Lower leg skin (tissue), 3 donors: ENCODE data around the gene SEPTIN2.

Source experiments
- CTCF ChIP-seq, 3 donors: fragments of 450-650 bp; IDR thresholded peaks; one replicate each; pipeline ENCODE4 v1.5.1; 2016; ENCODE audit warnings: antibody characterized with exemption in 3 of 3, mild to moderate bottlenecking in 3 of 3, moderate library complexity in 2 of 3
- POLR2A ChIP-seq, 2 donors: fragments of 450-650 bp; IDR thresholded peaks; one replicate each; pipeline ENCODE4 v1.6.1; 2016 to 2017; ENCODE audit warnings: antibody characterized with exemption in 2 of 2, mild to moderate bottlenecking in 1 of 2, moderate library complexity in 1 of 2

DNA sequence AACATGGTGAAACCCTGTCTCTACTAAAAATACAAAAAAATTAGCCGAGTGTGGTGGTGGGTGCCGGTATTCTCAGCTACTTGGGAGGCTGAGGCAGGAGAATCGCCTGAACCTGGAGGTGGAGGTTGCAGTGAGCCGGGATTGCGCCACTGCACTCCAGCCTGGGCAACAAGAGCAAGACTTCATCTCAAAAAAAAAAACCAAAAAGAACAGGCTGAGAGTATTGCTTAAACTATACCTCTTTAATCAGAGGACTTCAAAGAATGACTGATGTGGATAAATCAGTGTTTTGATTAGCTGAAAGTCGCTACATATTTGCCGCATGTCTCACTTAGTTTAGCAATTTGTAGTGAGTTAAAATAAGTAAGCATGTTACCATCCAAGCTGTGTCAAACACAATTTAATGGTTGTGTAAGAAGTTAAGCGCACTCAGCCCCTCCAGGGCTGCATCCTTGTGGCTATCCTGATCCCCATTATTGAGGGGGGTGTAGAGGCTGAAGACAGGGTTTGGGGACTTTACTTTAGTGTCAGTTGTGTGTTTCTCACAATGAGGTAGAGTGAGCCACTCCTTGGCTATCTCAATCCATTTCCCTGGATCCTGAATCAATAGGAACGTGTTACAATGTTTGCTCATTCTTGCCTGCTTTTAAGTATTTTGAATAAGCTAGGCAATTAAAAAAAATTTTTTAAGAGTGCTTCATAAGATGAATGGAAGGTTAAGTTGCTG, 29.4 kb downstream of the SEPTIN2 start:
- TF ChIP-seq CTCF (IDR thresholded peaks at IDR 0.05) (no peak), POLR2A (IDR thresholded peaks at IDR 0.05) (no peak)
